Measurements from ENCODE around the gene STPG1. TPM values are rescaled to one million over a fixed set of nuclear protein-coding genes. Genes with fewer than 3 reads are reported as not detected.

The STPG1 gene
- total RNA-seq, 2 donors from 2014 or later: 4.6 to 6.6 TPM

- DNase-seq: no peak
- intact Hi-C loops (cut with DNase I): no loop called here
- ATAC-seq: no peak
Observed at GRCh38 chr1:24355466-24355865, 58.1 kb downstream of the STPG1 start.

GRCh38 chr1:24353292-24353891, 60.2 kb downstream of the STPG1 start:
- intact Hi-C loops (cut with DNase I): no loop called here
- no peak for ATAC-seq
- DNase-seq: no peak

GRCh38 chr1:24351918-24352627, 61.5 kb downstream of the STPG1 start:
- intact Hi-C loops (cut with DNase I): no loop called here
- peak; percentile 45 for DNase-seq
- ATAC-seq: peak; percentile 63 to 72

- ATAC-seq (no peak), DNase-seq (no peak)
- intact Hi-C loops (cut with DNase I): no loop called here
Observed at GRCh38 chr1:24351247-24351646, 62.3 kb downstream of the STPG1 start.

GRCh38 chr1:24349891-24350290, 63.7 kb downstream of the STPG1 start:
- no peak for ATAC-seq
- no peak for DNase-seq
- intact Hi-C loops (cut with DNase I): no loop called here

- intact Hi-C loops (cut with DNase I): no loop called here
- no peak for DNase-seq
- no peak for ATAC-seq
Observed at GRCh38 chr1:24348196-24348595, 65.4 kb downstream of the STPG1 start.

GRCh38 chr1:24347159-24347934, 66.2 kb downstream of the STPG1 start:
- DNase-seq (no peak), ATAC-seq (no peak)
- intact Hi-C loops (cut with DNase I): no loop called here

- no peak for DNase-seq
- ATAC-seq: no peak
- intact Hi-C loops (cut with DNase I): no loop called here
Observed at GRCh38 chr1:24345334-24345733, 68.2 kb downstream of the STPG1 start.

GRCh38 chr1:24344090-24344742, 69.4 kb downstream of the STPG1 start:
- DNase-seq: no peak
- no peak for ATAC-seq
- intact Hi-C loops (cut with DNase I): no loop called here

GRCh38 chr1:24343412-24344089, 70.0 kb downstream of the STPG1 start:
- intact Hi-C loops (cut with DNase I): no loop called here
- ATAC-seq (no peak), DNase-seq (no peak)

GRCh38 chr1:24341260-24341659, 72.3 kb downstream of the STPG1 start:
- DNase-seq: no peak
- intact Hi-C loops (cut with DNase I): no loop called here
- no peak for ATAC-seq

GRCh38 chr1:24340770-24341169, 72.8 kb downstream of the STPG1 start:
- ATAC-seq: no peak
- DNase-seq: no peak
- intact Hi-C loops (cut with DNase I): no loop called here

- intact Hi-C loops (cut with DNase I): no loop called here
- no peak for ATAC-seq
- no peak for DNase-seq
Observed at GRCh38 chr1:24339996-24340395, 73.6 kb downstream of the STPG1 start.

GRCh38 chr1:24338447-24338846, 75.1 kb downstream of the STPG1 start:
- intact Hi-C loops (cut with DNase I): no loop called here
- DNase-seq (no peak), ATAC-seq (no peak)

- DNase-seq (no peak), ATAC-seq (no peak)
- intact Hi-C loops (cut with DNase I): no loop called here
Observed at GRCh38 chr1:24337455-24337854, 76.1 kb downstream of the STPG1 start.

GRCh38 chr1:24336075-24336474, 77.5 kb downstream of the STPG1 start:
- DNase-seq (no peak), ATAC-seq (peak in 1 of 2 donors; percentile 45)
- intact Hi-C loops (cut with DNase I): no loop called here

GRCh38 chr1:24331961-24332673, 81.5 kb downstream of the STPG1 start:
- ATAC-seq (no peak), DNase-seq (no peak)
- intact Hi-C loops (cut with DNase I): no loop called here

GRCh38 chr1:24329797-24330543, 83.6 kb downstream of the STPG1 start:
- ATAC-seq (no peak), DNase-seq (no peak)
- intact Hi-C loops (cut with DNase I): no loop called here

Measured in left cardiac atrium (tissue), 4 donors.